ENCODE results near the gene OTULIN. TPM values are rescaled to one million over a fixed set of nuclear protein-coding genes. Genes with fewer than 3 reads are reported as not detected.

The OTULIN gene
- total RNA-seq, 1 experiment from 2014 or later = 20.0 TPM

DNA sequence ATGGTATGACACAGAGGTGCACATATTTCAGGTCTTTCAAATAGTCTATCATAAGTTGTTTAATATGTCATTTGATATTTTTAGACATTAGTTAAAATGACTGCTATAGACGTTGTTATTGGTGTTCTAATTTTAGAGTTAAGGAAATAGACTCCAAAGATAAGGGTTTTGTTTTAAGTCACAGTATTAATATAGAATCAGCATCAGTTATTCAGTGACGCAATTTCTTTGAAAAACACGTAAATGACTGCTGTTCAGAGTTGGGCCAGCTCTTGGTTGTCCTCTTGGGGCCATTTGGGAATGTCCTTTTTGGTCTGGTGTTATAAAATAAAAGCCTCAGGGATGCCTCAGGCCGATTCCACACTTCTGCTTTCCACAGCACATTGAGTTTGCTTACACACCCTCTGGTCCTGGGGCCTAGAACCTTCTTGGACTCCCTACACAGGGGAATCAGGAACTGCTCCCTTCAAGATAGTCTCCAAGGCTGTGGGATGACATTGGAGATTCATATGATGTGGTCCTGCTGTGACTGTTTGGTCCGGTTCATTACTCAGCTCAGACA is 14.3 kb downstream of the OTULIN start:
- no peaks in the 10 kb centered on the region for H3K27me3 ChIP-seq (replicated peaks; ENCODE audit: insufficient read depth, low read depth, low read length, poor library complexity)
- CTCF ChIA-PET = no interaction called here

DNA sequence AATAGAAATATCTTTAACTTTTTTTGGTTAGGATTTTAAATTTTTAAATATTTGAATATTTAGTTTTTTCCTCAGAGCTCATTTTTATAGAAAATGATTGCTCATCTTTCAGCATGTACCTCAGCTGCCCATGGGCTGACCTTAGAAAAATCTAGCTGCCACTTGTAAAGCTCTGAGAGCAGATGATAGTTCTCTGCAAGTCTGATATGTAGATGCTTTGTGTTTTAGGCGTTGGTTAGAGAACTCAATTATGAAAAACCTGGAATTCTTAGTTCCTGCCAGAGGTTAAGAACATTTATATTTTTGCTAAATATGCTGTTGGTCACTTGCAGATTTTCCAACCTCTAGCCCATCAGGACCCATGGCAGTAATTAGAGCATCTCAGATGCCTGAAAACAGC is 15.1 kb downstream of the OTULIN start:
- BruUV-seq (replicated peaks) = no TSS peak
- Histone ChIP-seq H3K27ac (ENCODE audit: low read depth, low read length, poor library complexity, severe bottlenecking) (no peak overlapping the region), H3K4me1 (ENCODE audit: insufficient read depth, low read length, poor library complexity, severe bottlenecking) (no peaks in the 10 kb centered on the region), H3K4me3 (ENCODE audit: low read depth, low read length, poor library complexity, severe bottlenecking) (no peak overlapping the region), H3K36me3 (ENCODE audit: insufficient read depth, low read length, poor library complexity, severe bottlenecking) (peaks cover 6% of the 10 kb centered on the region), H3K9me3 (ENCODE audit: low read depth, low read length, poor library complexity, severe bottlenecking) (no peaks in the 10 kb centered on the region), H3K27me3 (replicated peaks; ENCODE audit: insufficient read depth, low read depth, low read length, poor library complexity) (no peaks in the 10 kb centered on the region)
- intact Hi-C loops (cut with micrococcal nuclease; ENCODE audit: unreplicated experiment) = no loop called here
- ChIA-PET CTCF (no interaction called here), POLR2A (ENCODE audit: low non-redundant PET) (no interaction called here)
- TF ChIP-seq CTCF (conservative IDR thresholded peaks at IDR 0.05; ENCODE audit: low read depth, low read length) = no peak
- TF ChIP-seq EZH2 (IDR thresholded peaks at IDR 0.05; ENCODE audit: borderline replicate concordance, low read depth, low read length, poor library complexity, severe bottlenecking) = no peak
- no peak for DNase-seq (ENCODE audit: low spot score)

More for the DNA sequence above, 14.3 kb downstream of the OTULIN start:
- intact Hi-C loops (cut with micrococcal nuclease; ENCODE audit: unreplicated experiment) = no loop called here
- no peak overlapping the region for H3K27ac ChIP-seq (ENCODE audit: low read depth, low read length, poor library complexity, severe bottlenecking)
- no peak for TF ChIP-seq EZH2 (IDR thresholded peaks at IDR 0.05; ENCODE audit: borderline replicate concordance, low read depth, low read length, poor library complexity, severe bottlenecking)
- no peak for TF ChIP-seq CTCF (conservative IDR thresholded peaks at IDR 0.05; ENCODE audit: low read depth, low read length)
- BruUV-seq (replicated peaks) = no TSS peak
- H3K36me3 ChIP-seq (ENCODE audit: insufficient read depth, low read length, poor library complexity, severe bottlenecking) = peaks cover 6% of the 10 kb centered on the region
- no peaks in the 10 kb centered on the region for H3K4me1 ChIP-seq (ENCODE audit: insufficient read depth, low read length, poor library complexity, severe bottlenecking)
- no peak overlapping the region for H3K4me3 ChIP-seq (ENCODE audit: low read depth, low read length, poor library complexity, severe bottlenecking)
- DNase-seq (ENCODE audit: low spot score) = no peak
- POLR2A ChIA-PET (ENCODE audit: low non-redundant PET) = no interaction called here
- H3K9me3 ChIP-seq (ENCODE audit: low read depth, low read length, poor library complexity, severe bottlenecking) = no peaks in the 10 kb centered on the region

GRCh38 chr5:14681236-14681752 is 16.8 kb downstream of the OTULIN start:
- Histone ChIP-seq H3K4me1 (ENCODE audit: insufficient read depth, low read length, poor library complexity, severe bottlenecking) (no peaks in the 10 kb centered on the region), H3K36me3 (ENCODE audit: insufficient read depth, low read length, poor library complexity, severe bottlenecking) (peaks cover 6% of the 10 kb centered on the region), H3K9me3 (ENCODE audit: low read depth, low read length, poor library complexity, severe bottlenecking) (no peaks in the 10 kb centered on the region), H3K4me3 (ENCODE audit: low read depth, low read length, poor library complexity, severe bottlenecking) (no peak overlapping the region), H3K27ac (ENCODE audit: low read depth, low read length, poor library complexity, severe bottlenecking) (no peak overlapping the region), H3K27me3 (replicated peaks; ENCODE audit: insufficient read depth, low read depth, low read length, poor library complexity) (no peaks in the 10 kb centered on the region)
- DNase-seq (ENCODE audit: low spot score) = no peak
- TF ChIP-seq EZH2 (IDR thresholded peaks at IDR 0.05; ENCODE audit: borderline replicate concordance, low read depth, low read length, poor library complexity, severe bottlenecking) (no peak), CTCF (conservative IDR thresholded peaks at IDR 0.05; ENCODE audit: low read depth, low read length) (no peak)
- BruUV-seq (replicated peaks) = no TSS peak
- CTCF ChIA-PET = no interaction called here
- POLR2A ChIA-PET (ENCODE audit: low non-redundant PET) = no interaction called here
- intact Hi-C loops (cut with micrococcal nuclease; ENCODE audit: unreplicated experiment) = no loop called here

All from A673 (cell line).